ENCODE measurements around the gene DUSP9.
"Not testable (repeated sequence)": the region's sequence is repeated elsewhere in the genome, so short reads cannot be mapped to it uniquely, and the experiment has no call there.

The DUSP9 gene

GRCh38 chrX:153672531-153673427 lies 25.8 kb downstream of the DUSP9 start:
- no peak for DNase-seq (ENCODE audit: low read depth)

- no peak for DNase-seq (ENCODE audit: low read depth)
Observed at GRCh38 chrX:153673428-153674218, 26.6 kb downstream of the DUSP9 start, which contains the start of gene PNCK. PNCK (minus strand) TSS chrX:153673813; CDS start chrX:153673076, 737 bp downstream.

- no peak for DNase-seq (ENCODE audit: low read depth)
Observed at GRCh38 chrX:153674219-153674851, 27.3 kb downstream of the DUSP9 start.

GRCh38 chrX:153681175-153681574 lies 34.2 kb downstream of the DUSP9 start:
- DNase-seq (ENCODE audit: low read depth) = no peak

GRCh38 chrX:153683486-153683885 lies 36.5 kb downstream of the DUSP9 start:
- not testable (repeated sequence) for DNase-seq (ENCODE audit: low read depth)

- no peak for DNase-seq (ENCODE audit: low read depth)
Observed at GRCh38 chrX:153684467-153685155, 37.6 kb downstream of the DUSP9 start.

- DNase-seq (ENCODE audit: low read depth) = no peak
Observed at GRCh38 chrX:153685156-153685536, 38.1 kb downstream of the DUSP9 start.

GRCh38 chrX:153685751-153686696 lies 39.0 kb downstream of the DUSP9 start:
- DNase-seq (ENCODE audit: low read depth) = no peak

- no peak for DNase-seq (ENCODE audit: low read depth)
Observed at GRCh38 chrX:153686711-153687110, 39.7 kb downstream of the DUSP9 start.

GRCh38 chrX:153687121-153688039 lies 40.4 kb downstream of the DUSP9 start, which contains the start of gene SLC6A8:
SLC6A8 (plus strand) TSS chrX:153687926; CDS start chrX:153688575, 649 bp downstream.
- no peak for DNase-seq (ENCODE audit: low read depth)

GRCh38 chrX:153688071-153688470 lies 41.1 kb downstream of the DUSP9 start:
- DNase-seq (ENCODE audit: low read depth) = no peak

- no peak for DNase-seq (ENCODE audit: low read depth)
Observed at GRCh38 chrX:153688506-153688905, 41.5 kb downstream of the DUSP9 start.

GRCh38 chrX:153688911-153689590 lies 42.0 kb downstream of the DUSP9 start:
- DNase-seq (ENCODE audit: low read depth) = no peak

- no peak for DNase-seq (ENCODE audit: low read depth)
Observed at GRCh38 chrX:153689654-153690465, 42.9 kb downstream of the DUSP9 start.

GRCh38 chrX:153690466-153690865 lies 43.5 kb downstream of the DUSP9 start:
- no peak for DNase-seq (ENCODE audit: low read depth)

GRCh38 chrX:153691032-153691827 lies 44.2 kb downstream of the DUSP9 start:
- DNase-seq (ENCODE audit: low read depth) = not testable (repeated sequence)

GRCh38 chrX:153692003-153692402 lies 45.0 kb downstream of the DUSP9 start:
- no peak for DNase-seq (ENCODE audit: low read depth)

All from activated T-helper 1 cell treated with Interleukin-2 at 50 U/mL for 16 hours (primary cell).